ENCODE results near the gene KRTAP12-2.

- TF ChIP-seq CTCF (conservative IDR thresholded peaks at IDR 0.05 in 1 of 2, IDR thresholded peaks at IDR 0.05 in 1 of 2; ENCODE audit: low read depth in 1 of 2, low read length in 2 of 2) (no peak), EZH2 (IDR thresholded peaks at IDR 0.05; ENCODE audit: low read length, missing control alignments) (no peak)
These were observed 37.9 kb upstream of the KRTAP12-2 start for GRCh38 chr21:44704636-44705001.

Measured in fibroblast of lung (primary cell).